ENCODE results near the gene RGS6.

The RGS6 gene

DNA sequence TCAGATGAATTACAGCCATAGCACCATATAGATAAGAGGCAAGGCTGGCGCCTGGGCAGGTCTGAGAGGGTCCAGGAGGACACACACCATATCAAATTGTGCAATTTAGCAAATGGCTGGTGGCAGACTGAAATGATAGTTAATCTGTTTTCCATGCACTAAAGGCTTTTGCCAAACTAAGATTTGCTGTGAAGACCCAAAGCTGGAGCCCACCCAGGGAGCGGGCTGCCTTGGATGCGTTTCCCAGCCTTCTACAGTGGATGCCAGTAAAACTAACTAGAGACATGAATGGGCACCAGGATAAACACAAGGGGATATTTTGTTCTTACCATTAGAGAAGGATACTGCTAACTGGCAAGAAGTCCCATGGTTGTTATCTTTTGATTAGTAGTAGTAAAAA is 486.6 kb downstream of the RGS6 start:
- TF ChIP-seq, protein P1, sequence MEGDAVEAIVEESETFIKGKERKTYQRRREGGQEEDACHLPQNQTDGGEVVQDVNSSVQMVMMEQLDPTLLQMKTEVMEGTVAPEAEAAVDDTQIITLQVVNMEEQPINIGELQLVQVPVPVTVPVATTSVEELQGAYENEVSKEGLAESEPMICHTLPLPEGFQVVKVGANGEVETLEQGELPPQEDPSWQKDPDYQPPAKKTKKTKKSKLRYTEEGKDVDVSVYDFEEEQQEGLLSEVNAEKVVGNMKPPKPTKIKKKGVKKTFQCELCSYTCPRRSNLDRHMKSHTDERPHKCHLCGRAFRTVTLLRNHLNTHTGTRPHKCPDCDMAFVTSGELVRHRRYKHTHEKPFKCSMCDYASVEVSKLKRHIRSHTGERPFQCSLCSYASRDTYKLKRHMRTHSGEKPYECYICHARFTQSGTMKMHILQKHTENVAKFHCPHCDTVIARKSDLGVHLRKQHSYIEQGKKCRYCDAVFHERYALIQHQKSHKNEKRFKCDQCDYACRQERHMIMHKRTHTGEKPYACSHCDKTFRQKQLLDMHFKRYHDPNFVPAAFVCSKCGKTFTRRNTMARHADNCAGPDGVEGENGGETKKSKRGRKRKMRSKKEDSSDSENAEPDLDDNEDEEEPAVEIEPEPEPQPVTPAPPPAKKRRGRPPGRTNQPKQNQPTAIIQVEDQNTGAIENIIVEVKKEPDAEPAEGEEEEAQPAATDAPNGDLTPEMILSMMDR (IDR thresholded peaks at IDR 0.05) = no peak

DNA sequence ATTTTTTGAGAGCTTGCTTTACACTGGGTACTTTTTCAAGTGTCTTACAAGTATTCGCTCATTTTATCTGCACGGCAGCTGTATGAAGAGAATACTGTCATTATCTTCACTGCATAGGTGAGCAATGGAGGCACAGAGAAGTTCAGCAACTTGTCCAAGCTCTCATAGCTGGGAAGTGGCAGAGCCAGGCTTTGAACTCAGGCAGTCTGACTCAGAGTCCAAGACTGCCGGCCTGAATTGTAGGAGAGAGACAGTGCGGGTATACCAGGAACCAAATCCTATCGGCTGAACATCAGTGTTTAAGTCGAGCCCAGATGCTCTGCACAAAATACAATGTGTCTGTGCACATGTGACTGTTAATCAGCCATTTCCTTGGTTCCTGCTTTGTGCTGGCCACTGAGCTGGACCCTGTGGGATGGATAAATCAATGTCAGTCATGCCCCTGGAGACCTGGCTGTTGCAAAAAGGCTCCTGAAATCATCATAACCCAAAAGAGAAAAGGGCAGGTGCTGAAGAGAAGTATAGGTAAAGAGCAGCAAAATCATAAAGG is 487.1 kb downstream of the RGS6 start:
- TF ChIP-seq, protein P1 (IDR thresholded peaks at IDR 0.05) = no peak

DNA sequence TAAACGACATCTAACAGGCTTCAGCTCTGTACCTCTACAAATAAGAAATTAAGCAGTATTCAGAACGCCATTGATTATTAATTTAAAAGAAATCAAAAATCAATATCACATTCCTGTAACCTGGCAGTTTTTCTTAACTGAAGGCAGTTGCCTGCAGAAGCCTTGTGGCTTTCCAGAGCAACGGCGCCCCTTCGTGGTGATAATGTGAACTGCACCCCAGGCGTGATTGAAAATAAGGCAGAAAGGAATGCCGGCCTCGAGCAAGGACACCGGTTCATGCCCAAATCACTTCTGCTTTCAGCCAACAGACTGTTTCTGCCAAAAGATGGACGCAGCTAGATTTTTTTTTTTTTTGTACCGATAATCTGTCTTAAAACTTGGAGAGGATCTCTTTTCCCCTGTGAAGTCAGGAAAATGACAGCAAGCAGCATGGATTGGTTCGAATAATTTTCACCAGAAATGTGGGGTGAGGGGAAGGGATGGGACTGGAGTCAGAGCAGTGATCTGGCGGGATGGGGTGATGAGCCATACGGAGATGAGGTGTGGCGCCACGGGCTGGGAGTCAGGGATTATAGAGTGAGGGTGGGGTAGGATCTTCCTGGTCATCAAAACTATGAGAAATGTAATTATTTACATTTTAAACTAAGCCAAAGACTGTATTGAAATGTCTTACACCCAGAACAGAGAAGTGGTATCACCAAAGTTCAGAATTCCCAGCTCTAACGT is 488.7 kb downstream of the RGS6 start:
- TF ChIP-seq, protein P1 (IDR thresholded peaks at IDR 0.05) = peak; percentile 99

DNA sequence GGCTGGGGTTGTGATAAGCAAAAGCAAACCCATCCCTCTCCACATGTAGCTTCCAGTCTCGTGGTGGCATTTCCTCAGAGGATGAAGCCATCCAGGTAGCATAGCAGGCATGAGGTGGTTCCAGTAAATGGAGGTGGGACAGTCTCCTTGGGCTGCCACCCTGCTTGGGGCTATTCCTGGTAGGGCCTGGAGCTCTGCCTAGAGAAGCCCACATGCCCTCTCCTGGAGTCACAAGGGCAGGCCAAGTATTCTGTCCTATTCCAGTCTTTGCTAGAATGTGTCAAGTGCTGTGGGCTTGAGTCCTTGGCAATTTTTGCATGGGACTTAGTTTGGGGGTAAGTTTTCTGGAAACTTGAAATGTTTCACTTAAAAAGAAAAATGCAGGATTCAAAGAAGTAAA is 491.7 kb downstream of the RGS6 start:
- TF ChIP-seq, protein P1 (IDR thresholded peaks at IDR 0.05) = no peak

DNA sequence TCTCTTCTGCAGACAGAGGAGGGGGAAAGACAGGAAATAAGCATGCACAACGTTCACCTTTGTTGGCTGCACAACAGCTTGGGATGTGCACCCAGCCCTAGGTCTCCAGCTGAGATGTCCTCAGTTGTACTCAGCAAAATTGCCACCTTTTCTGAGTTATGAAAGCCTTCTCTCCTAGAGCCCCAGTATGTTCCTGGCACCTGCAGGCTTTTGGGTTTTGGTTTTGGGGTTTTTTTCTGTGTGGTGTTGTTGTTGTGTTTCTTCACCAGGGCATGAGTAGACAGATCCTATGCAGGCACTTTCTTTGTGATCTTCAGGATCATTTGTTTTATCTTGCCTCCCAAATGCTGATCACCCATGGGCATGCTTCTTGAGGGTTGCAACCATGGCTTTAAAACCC is 498.2 kb downstream of the RGS6 start:
- TF ChIP-seq, protein P1 (IDR thresholded peaks at IDR 0.05) = no peak

DNA sequence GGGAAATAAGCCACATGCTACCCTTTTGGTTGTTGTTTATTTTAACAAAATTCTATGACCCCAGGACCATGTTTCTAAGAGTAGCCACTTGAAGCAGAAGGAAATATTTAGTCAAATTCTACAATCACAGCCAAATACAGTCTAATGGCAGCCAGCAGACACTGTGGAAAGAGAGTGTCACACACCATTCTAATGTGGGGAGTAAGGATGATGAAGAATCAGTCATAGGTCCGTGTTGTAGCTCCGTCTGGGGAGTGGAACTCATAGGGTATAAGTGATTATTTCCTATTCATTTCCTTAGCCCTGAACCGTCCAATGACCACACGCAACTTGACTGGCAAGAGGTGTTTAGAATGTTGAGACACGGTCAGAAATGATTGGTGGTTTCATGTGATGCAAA is 500.5 kb downstream of the RGS6 start:
- TF ChIP-seq, protein P1 (IDR thresholded peaks at IDR 0.05) = no peak

DNA sequence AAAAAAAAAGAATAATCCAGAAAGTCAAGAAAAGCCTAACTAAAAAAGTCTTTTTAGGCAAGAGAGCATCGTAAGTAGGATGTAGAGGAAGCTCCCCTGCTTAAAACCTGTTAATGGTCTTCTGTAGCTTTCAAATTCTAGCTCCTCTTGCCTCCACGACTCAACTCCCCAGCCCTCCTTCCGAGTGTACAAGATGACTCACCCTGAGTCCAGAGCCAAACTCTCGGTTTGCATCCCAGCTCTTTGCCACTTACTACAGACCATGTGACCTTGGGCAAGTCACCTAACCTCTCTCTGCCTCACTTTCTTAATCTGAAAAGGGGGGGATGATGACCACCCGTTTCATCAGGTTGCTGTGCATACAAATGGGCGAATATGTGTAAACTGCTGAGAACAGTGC is 501.3 kb downstream of the RGS6 start:
- TF ChIP-seq, protein P1 (IDR thresholded peaks at IDR 0.05) = no peak

All from LNCAP (cell line).